ENCODE data around the gene NTF4. TPM values are rescaled to one million over a fixed set of nuclear protein-coding genes. Genes with fewer than 3 reads are reported as not detected.

Gene NTF4
- total and polyA plus RNA-seq, 2 of the 13 experiments (the other 11 are each of a cell fraction or from before 2014, with no cell fraction given) = not detected

DNA sequence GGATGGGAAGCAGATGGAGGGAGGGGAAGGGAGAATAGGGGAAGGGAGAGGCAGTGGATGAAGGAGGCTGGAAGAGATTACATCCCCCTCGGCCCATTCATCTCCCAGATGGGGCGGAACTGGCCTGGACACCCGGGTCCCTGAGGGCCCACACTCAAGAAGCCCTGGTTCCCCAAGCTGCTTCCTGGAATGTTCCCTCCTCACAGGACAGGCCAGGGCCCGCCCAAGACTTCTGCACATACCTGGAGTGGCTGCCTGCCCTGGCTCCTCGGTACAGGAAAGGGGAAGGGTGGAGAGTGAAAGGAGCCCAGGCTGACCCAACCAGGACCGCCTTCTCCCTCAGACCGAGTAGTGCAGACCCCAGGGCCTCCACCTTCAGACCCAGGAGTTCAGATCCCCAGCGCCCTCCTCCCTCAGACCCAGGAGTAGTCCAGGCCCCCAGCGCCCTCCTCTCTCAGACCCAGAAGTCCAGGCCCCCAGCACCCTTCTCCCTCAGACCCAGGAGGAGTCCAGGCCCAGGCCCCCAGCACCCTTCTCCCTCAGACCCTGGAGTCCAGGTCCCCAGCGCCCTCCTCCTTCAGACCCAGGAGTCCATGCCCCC lies 489 bp downstream of the NTF4 start (continued):
- TF ChIP-seq, protein P1, sequence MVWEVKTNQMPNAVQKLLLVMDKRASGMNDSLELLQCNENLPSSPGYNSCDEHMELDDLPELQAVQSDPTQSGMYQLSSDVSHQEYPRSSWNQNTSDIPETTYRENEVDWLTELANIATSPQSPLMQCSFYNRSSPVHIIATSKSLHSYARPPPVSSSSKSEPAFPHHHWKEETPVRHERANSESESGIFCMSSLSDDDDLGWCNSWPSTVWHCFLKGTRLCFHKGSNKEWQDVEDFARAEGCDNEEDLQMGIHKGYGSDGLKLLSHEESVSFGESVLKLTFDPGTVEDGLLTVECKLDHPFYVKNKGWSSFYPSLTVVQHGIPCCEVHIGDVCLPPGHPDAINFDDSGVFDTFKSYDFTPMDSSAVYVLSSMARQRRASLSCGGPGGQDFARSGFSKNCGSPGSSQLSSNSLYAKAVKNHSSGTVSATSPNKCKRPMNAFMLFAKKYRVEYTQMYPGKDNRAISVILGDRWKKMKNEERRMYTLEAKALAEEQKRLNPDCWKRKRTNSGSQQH (CRISPR knock-in tag; IDR thresholded peaks at IDR 0.05; ENCODE audit: low read depth) = no peak
- TF ChIP-seq ZNF205 (CRISPR knock-in tag; IDR thresholded peaks at IDR 0.05) = no peak
- no peak for TF ChIP-seq MLLT10 (CRISPR knock-in tag; IDR thresholded peaks at IDR 0.05)
- TF ChIP-seq, protein P2, sequence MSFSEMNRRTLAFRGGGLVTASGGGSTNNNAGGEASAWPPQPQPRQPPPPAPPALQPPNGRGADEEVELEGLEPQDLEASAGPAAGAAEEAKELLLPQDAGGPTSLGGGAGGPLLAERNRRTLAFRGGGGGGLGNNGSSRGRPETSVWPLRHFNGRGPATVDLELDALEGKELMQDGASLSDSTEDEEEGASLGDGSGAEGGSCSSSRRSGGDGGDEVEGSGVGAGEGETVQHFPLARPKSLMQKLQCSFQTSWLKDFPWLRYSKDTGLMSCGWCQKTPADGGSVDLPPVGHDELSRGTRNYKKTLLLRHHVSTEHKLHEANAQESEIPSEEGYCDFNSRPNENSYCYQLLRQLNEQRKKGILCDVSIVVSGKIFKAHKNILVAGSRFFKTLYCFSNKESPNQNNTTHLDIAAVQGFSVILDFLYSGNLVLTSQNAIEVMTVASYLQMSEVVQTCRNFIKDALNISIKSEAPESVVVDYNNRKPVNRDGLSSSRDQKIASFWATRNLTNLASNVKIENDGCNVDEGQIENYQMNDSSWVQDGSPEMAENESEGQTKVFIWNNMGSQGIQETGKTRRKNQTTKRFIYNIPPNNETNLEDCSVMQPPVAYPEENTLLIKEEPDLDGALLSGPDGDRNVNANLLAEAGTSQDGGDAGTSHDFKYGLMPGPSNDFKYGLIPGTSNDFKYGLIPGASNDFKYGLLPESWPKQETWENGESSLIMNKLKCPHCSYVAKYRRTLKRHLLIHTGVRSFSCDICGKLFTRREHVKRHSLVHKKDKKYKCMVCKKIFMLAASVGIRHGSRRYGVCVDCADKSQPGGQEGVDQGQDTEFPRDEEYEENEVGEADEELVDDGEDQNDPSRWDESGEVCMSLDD (CRISPR knock-in tag; IDR thresholded peaks at IDR 0.05; ENCODE audit: borderline replicate concordance) = no peak
- TF ChIP-seq, protein P3, sequence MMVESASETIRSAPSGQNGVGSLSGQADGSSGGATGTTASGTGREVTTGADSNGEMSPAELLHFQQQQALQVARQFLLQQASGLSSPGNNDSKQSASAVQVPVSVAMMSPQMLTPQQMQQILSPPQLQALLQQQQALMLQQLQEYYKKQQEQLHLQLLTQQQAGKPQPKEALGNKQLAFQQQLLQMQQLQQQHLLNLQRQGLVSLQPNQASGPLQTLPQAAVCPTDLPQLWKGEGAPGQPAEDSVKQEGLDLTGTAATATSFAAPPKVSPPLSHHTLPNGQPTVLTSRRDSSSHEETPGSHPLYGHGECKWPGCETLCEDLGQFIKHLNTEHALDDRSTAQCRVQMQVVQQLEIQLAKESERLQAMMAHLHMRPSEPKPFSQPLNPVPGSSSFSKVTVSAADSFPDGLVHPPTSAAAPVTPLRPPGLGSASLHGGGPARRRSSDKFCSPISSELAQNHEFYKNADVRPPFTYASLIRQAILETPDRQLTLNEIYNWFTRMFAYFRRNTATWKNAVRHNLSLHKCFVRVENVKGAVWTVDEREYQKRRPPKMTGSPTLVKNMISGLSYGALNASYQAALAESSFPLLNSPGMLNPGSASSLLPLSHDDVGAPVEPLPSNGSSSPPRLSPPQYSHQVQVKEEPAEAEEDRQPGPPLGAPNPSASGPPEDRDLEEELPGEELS (CRISPR knock-in tag; IDR thresholded peaks at IDR 0.05) = no peak
- no peak for TF ChIP-seq ZNF7 (CRISPR knock-in tag; IDR thresholded peaks at IDR 0.05)
- TF ChIP-seq, protein P4, sequence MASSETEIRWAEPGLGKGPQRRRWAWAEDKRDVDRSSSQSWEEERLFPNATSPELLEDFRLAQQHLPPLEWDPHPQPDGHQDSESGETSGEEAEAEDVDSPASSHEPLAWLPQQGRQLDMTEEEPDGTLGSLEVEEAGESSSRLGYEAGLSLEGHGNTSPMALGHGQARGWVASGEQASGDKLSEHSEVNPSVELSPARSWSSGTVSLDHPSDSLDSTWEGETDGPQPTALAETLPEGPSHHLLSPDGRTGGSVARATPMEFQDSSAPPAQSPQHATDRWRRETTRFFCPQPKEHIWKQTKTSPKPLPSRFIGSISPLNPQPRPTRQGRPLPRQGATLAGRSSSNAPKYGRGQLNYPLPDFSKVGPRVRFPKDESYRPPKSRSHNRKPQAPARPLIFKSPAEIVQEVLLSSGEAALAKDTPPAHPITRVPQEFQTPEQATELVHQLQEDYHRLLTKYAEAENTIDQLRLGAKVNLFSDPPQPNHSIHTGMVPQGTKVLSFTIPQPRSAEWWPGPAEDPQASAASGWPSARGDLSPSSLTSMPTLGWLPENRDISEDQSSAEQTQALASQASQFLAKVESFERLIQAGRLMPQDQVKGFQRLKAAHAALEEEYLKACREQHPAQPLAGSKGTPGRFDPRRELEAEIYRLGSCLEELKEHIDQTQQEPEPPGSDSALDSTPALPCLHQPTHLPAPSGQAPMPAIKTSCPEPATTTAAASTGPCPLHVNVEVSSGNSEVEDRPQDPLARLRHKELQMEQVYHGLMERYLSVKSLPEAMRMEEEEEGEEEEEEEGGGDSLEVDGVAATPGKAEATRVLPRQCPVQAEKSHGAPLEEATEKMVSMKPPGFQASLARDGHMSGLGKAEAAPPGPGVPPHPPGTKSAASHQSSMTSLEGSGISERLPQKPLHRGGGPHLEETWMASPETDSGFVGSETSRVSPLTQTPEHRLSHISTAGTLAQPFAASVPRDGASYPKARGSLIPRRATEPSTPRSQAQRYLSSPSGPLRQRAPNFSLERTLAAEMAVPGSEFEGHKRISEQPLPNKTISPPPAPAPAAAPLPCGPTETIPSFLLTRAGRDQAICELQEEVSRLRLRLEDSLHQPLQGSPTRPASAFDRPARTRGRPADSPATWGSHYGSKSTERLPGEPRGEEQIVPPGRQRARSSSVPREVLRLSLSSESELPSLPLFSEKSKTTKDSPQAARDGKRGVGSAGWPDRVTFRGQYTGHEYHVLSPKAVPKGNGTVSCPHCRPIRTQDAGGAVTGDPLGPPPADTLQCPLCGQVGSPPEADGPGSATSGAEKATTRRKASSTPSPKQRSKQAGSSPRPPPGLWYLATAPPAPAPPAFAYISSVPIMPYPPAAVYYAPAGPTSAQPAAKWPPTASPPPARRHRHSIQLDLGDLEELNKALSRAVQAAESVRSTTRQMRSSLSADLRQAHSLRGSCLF (CRISPR knock-in tag; IDR thresholded peaks at IDR 0.05; ENCODE audit: borderline replicate concordance) = no peak
- TF ChIP-seq STAT5B (CRISPR knock-in tag; IDR thresholded peaks at IDR 0.05) = no peak

Data from HepG2 (cell line).